T-helper 22 cell (primary cell): ENCODE measurements around the gene NCK2.
"Not testable (repeated sequence)": the region's sequence is repeated elsewhere in the genome, so short reads cannot be mapped to it uniquely, and the experiment has no call there.

Experiments
- DNase-seq: peaks from one replicate; pipeline ENCODE4 v3.0.0-alpha.2; 2020; ENCODE audit warnings: low read depth

NCK2 gene

GRCh38 chr2:105893011-105893995 lies 148.6 kb downstream of the NCK2 start:
- no peak for DNase-seq

GRCh38 chr2:105894327-105894944 lies 149.7 kb downstream of the NCK2 start:
- no peak for DNase-seq

GRCh38 chr2:105895990-105896764 lies 151.5 kb downstream of the NCK2 start:
- DNase-seq, result peak; percentile 11

- no peak for DNase-seq
Measured at GRCh38 chr2:105896765-105897163, 152.1 kb downstream of the NCK2 start.

- DNase-seq, result not testable (repeated sequence)
Measured at GRCh38 chr2:105897694-105898093, 153.0 kb downstream of the NCK2 start.

- no peak for DNase-seq
Measured at GRCh38 chr2:105903051-105903674, 158.5 kb downstream of the NCK2 start.

- DNase-seq, result no peak
Measured at GRCh38 chr2:105904938-105905337, 160.2 kb downstream of the NCK2 start.

GRCh38 chr2:105906481-105906880 lies 161.8 kb downstream of the NCK2 start:
- DNase-seq, result no peak

GRCh38 chr2:105907184-105907583 lies 162.5 kb downstream of the NCK2 start:
- no peak for DNase-seq

GRCh38 chr2:105909215-105909614 lies 164.5 kb downstream of the NCK2 start:
- no peak for DNase-seq

GRCh38 chr2:105910497-105911238 lies 166.0 kb downstream of the NCK2 start:
- DNase-seq, result no peak

GRCh38 chr2:105911425-105911824 lies 166.7 kb downstream of the NCK2 start:
- no peak for DNase-seq

GRCh38 chr2:105912081-105912480 lies 167.4 kb downstream of the NCK2 start:
- no peak for DNase-seq

GRCh38 chr2:105915005-105915558 lies 170.4 kb downstream of the NCK2 start:
- DNase-seq, result no peak

- no peak for DNase-seq
Measured at GRCh38 chr2:105917226-105917625, 172.5 kb downstream of the NCK2 start.

- no peak for DNase-seq
Measured at GRCh38 chr2:105917688-105918087, 173.0 kb downstream of the NCK2 start.

- DNase-seq, result no peak
Measured at GRCh38 chr2:105919191-105919811, 174.6 kb downstream of the NCK2 start.

- DNase-seq, result peak; percentile 12
Measured at GRCh38 chr2:105919826-105920225, 175.1 kb downstream of the NCK2 start.

GRCh38 chr2:105924271-105924670 lies 179.6 kb downstream of the NCK2 start:
- DNase-seq, result no peak

GRCh38 chr2:105924932-105925331 lies 180.2 kb downstream of the NCK2 start:
- no peak for DNase-seq

GRCh38 chr2:105925390-105925789 lies 180.7 kb downstream of the NCK2 start:
- DNase-seq, result no peak
